GM12878 (cell line): ENCODE data around the gene ZNF709. TPM values are rescaled to one million over a fixed set of nuclear protein-coding genes. Genes with fewer than 3 reads are reported as not detected.

Source experiments
- ATAC-seq: fragments of 200-7000 bp; cut with Tn5 transposase; 3 replicates; pipeline ENCODE4 v1.9.1; 2020; ENCODE audit warnings: mild to moderate bottlenecking, moderate library complexity
- BruUV-seq: library from RNA; stranded (reverse); fragments of 400-500 nt; replicated peaks from 2 replicates; lab custom pipeline; 2021; lab: Mats Ljungman, UMichigan
- CTCF ChIA-PET: fragments of 300-600 bp; sonication (Branson Sonifier 250); formaldehyde crosslinking; extraction: SDS; loops from one replicate; lab custom pipeline; 2021; ENCODE audit warnings: inconsistent platforms; lab: Yijun Ruan, JAX
- POLR2A ChIA-PET: fragments of 350-600 bp; formaldehyde crosslinking; extraction: SDS; loops from one replicate; lab custom pipeline; 2021; ENCODE audit warnings: inconsistent platforms; lab: Charles Lee
- RAD21 ChIA-PET: fragments of 300-600 bp; sonication (Branson Sonifier 250); formaldehyde crosslinking; loops from one replicate; lab custom pipeline; 2023; ENCODE audit warnings: antibody characterized with exemption; ENCODE audit not compliant: unreplicated experiment; lab: Charles Lee
- SMC1A ChIA-PET: fragments of 300-600 bp; sonication (Branson Sonifier 250); formaldehyde crosslinking; loops from one replicate; lab custom pipeline; 2023; ENCODE audit not compliant: unreplicated experiment, uncharacterized antibody; lab: Charles Lee
- DNase-seq: peaks from one replicate; pipeline ENCODE4 v3.0.0-alpha.2; 2011; ENCODE audit warnings: low read depth, low spot score
- FAIRE-seq: peaks from 3 replicates; lab custom pipeline; 2011; peaks lifted over from hg19 to GRCh38; lab: Jason Lieb, UNC
- H2AFZ ChIP-seq: 2 replicates; pipeline ENCODE4 v1.6.0; 2011; ENCODE audit warnings: low read depth, low read length, control low read depth; ENCODE audit not compliant: control insufficient read depth
- H3K27ac ChIP-seq: 2 replicates; pipeline ENCODE4 v1.5.1; 2011; ENCODE audit warnings: control low read depth; ENCODE audit not compliant: control insufficient read depth, insufficient read depth
- H3K27me3 ChIP-seq, 2 experiments: replicated peaks in 1 of 2; 2 replicates each; pipeline versions ENCODE4 v1.6.0 to v1.6.1; 2011; ENCODE audit warnings: low read length in 1 of 2; ENCODE audit not compliant: control insufficient read depth in 2 of 2, insufficient read depth in 2 of 2
- H3K36me3 ChIP-seq, 2 experiments: 2 replicates each; pipeline ENCODE4 v1.5.1; 2011; ENCODE audit warnings: low read length in 1 of 2; ENCODE audit not compliant: control insufficient read depth in 2 of 2, insufficient read depth in 2 of 2
- H3K4me1 ChIP-seq: 2 replicates; pipeline ENCODE4 v1.6.1; 2011; ENCODE audit warnings: mild to moderate bottlenecking, low read length, moderate library complexity, mixed read lengths; ENCODE audit not compliant: control insufficient read depth, insufficient read depth
- H3K4me2 ChIP-seq: 2 replicates; pipeline ENCODE4 v1.6.0; 2011; ENCODE audit warnings: control low read depth; ENCODE audit not compliant: control insufficient read depth, insufficient read depth
- H3K4me3 ChIP-seq: fragments of 200-600 bp; sonication (generic); 2 replicates; pipeline ENCODE4 v1.5.1; 2016
- H3K79me2 ChIP-seq: 2 replicates; pipeline ENCODE4 v1.6.0; 2011; ENCODE audit warnings: low read length; ENCODE audit not compliant: control insufficient read depth, insufficient read depth
- H3K9ac ChIP-seq: 2 replicates; pipeline ENCODE4 v1.8.0; 2011; ENCODE audit warnings: low read length, control low read depth, mixed read lengths; ENCODE audit not compliant: control insufficient read depth, insufficient read depth
- H3K9me3 ChIP-seq: replicated peaks from 3 replicates; pipeline ENCODE4 v1.5.1; 2011; ENCODE audit warnings: mild to moderate bottlenecking, low read length; ENCODE audit not compliant: control insufficient read depth, insufficient read depth
- H4K20me1 ChIP-seq: 2 replicates; pipeline ENCODE4 v1.6.0; 2011; ENCODE audit not compliant: control insufficient read depth, insufficient read depth
- CBX3 ChIP-seq: fragments of 200-600 bp; sonication (generic); IDR thresholded peaks from 2 replicates; pipeline ENCODE4 v1.6.1; 2016; ENCODE audit warnings: low read depth, borderline replicate concordance
- CTCF ChIP-seq, 3 experiments: IDR thresholded peaks in 2 of 3; conservative IDR thresholded peaks in 1 of 3; 2 replicates each; pipeline ENCODE4 v1.5.1; 2011; ENCODE audit warnings: low read depth in 3 of 3, low read length in 3 of 3, mild to moderate bottlenecking in 3 of 3, control low read depth in 2 of 3, moderate library complexity in 2 of 3, inconsistent platforms in 1 of 3, mixed read lengths in 1 of 3; ENCODE audit not compliant: control insufficient read depth in 2 of 3, insufficient read depth in 1 of 3; ENCODE audit errors: extremely low read depth in 1 of 3
- NFIC ChIP-seq: IDR thresholded peaks from 2 replicates; pipeline ENCODE4 v1.6.1; 2012; ENCODE audit warnings: low read depth, mild to moderate bottlenecking, inconsistent platforms, low read length, moderate library complexity
- NFXL1 ChIP-seq: fragments of 450-650 bp; IDR thresholded peaks from 2 replicates; pipeline ENCODE4 v1.6.1; 2017; ENCODE audit warnings: antibody characterized with exemption, mild to moderate bottlenecking, borderline replicate concordance
- NFYB ChIP-seq: IDR thresholded peaks from 2 replicates; pipeline ENCODE4 v1.6.1; 2011; ENCODE audit warnings: low read depth, mild to moderate bottlenecking, low read length, improper control_type of control experiment, moderate library complexity; ENCODE audit not compliant: insufficient read depth
- PML ChIP-seq: IDR thresholded peaks from 2 replicates; pipeline ENCODE4 v1.6.1; 2012; ENCODE audit warnings: low read length, inconsistent platforms
- RAD51 ChIP-seq: fragments of 450-650 bp; IDR thresholded peaks from 2 replicates; pipeline ENCODE4 v1.6.1; 2016; ENCODE audit warnings: moderate library complexity, mild to moderate bottlenecking, inconsistent platforms
- RCOR1 ChIP-seq: conservative IDR thresholded peaks from 2 replicates; pipeline ENCODE4 v1.6.1; 2012; ENCODE audit warnings: low read depth, low read length, improper control_type of control experiment
- USF1 ChIP-seq: IDR thresholded peaks from 2 replicates; pipeline ENCODE4 v1.6.1; 2011; ENCODE audit warnings: borderline replicate concordance, low read depth, mild to moderate bottlenecking, moderate library complexity, mixed read lengths, low read length; ENCODE audit not compliant: insufficient read depth; ENCODE audit errors: extremely low read length
- ZNF622 ChIP-seq: fragments of 450-650 bp; IDR thresholded peaks from 2 replicates; pipeline ENCODE4 v1.6.1; 2017; ENCODE audit warnings: mild to moderate bottlenecking, inconsistent platforms
- WGBS: methylation state at CpG from one replicate; pipeline ENCODE4 v1.1.6; 2016; ENCODE audit warnings: low lambda C conversion rate; ENCODE audit not compliant: insufficient replicate concordance, insufficient coverage; ENCODE audit errors: missing lambda C conversion rate; 5-methylcytosine and 5-hydroxymethylcytosine counted together
- in situ Hi-C: fragments of 300-500 bp; cut with MboI; formaldehyde crosslinking; loops from 9 replicates; pipeline ENCODE4 v1.14.3; 2018; ENCODE audit warnings: mixed read lengths
- intact Hi-C: fragments of 100-400 bp; cut with micrococcal nuclease; formaldehyde crosslinking; loops from one replicate; pipeline ENCODE4 v1.14.2; 2022; ENCODE audit not compliant: unreplicated experiment
- polyA plus RNA-seq, 11 experiments: library from polyadenylated mRNA; depleted of rRNA in 4 of 11; unstranded in 6 of 11; stranded (reverse) in 5 of 11; fragments of >200 nt; fragmentation: Nextera tagmentation in 4 of 11; fragmentation: Illumina TruSeq in 1 of 11; extraction: Ambion mirVana in 4 of 11; extraction: Trizol in 1 of 11; gene quantifications; 1 replicate in 1 of 11; 2 replicates in 10 of 11; pipeline versions ENCODE4 v1.2.1 to v1.2.3, GENCODE V29; 2011 to 2016; ENCODE audit warnings: inconsistent platforms in 2 of 11, missing spikeins in 2 of 11, low read depth in 1 of 11
- total RNA-seq, 4 experiments: library from RNA; depleted of rRNA in 3 of 4; stranded (reverse); fragments of >200 nt in 3 of 4; fragmentation: Illumina TruSeq in 1 of 4; extraction: Trizol in 1 of 4; gene quantifications; 2 replicates each; pipeline versions ENCODE4 v1.2.1 to v1.2.3, GENCODE V29; 2013 to 2021
- TF ChIP-seq, protein P1 (sequence below): fragments of 450-650 bp; IDR thresholded peaks from 2 replicates; pipeline ENCODE4 v1.6.1; 2016; ENCODE audit warnings: mild to moderate bottlenecking
- TF ChIP-seq, protein P2 (sequence below): fragments of 450-650 bp; IDR thresholded peaks from 2 replicates; pipeline ENCODE4 v1.6.1; 2017; ENCODE audit warnings: low read depth, mild to moderate bottlenecking, moderate library complexity
- TF ChIP-seq, protein P3 (sequence below): IDR thresholded peaks from 2 replicates; pipeline ENCODE4 v1.6.1; 2012; ENCODE audit warnings: low read depth, low read length, improper control_type of control experiment

ZNF709 gene
- total and polyA plus RNA-seq, 10 of the 15 experiments (the other 5 are each of a cell fraction or from before 2014, with no cell fraction given) = 0.27 to 2.5 (median 1.5) TPM

GRCh38 chr19:12495002-12495802 lies 10.6 kb upstream of the ZNF709 start (continued):
- TF ChIP-seq NFIC = no peak
- TF ChIP-seq, protein P1, sequence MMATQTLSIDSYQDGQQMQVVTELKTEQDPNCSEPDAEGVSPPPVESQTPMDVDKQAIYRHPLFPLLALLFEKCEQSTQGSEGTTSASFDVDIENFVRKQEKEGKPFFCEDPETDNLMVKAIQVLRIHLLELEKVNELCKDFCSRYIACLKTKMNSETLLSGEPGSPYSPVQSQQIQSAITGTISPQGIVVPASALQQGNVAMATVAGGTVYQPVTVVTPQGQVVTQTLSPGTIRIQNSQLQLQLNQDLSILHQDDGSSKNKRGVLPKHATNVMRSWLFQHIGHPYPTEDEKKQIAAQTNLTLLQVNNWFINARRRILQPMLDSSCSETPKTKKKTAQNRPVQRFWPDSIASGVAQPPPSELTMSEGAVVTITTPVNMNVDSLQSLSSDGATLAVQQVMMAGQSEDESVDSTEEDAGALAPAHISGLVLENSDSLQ = 0 out of 2 replicates have a peak, but pooled peaks have one; percentile 62
- TF ChIP-seq CTCF (IDR thresholded peaks at IDR 0.05 in 2 of 3, conservative IDR thresholded peaks at IDR 0.05 in 1 of 3; ENCODE audit: control insufficient read depth in 2 of 3, extremely low read depth in 1 of 3, insufficient read depth in 1 of 3, low read depth in 3 of 3, low read length in 3 of 3) = peak; percentile 39 to 57 (median 50); a peak in 4 of 6 replicates

DNA sequence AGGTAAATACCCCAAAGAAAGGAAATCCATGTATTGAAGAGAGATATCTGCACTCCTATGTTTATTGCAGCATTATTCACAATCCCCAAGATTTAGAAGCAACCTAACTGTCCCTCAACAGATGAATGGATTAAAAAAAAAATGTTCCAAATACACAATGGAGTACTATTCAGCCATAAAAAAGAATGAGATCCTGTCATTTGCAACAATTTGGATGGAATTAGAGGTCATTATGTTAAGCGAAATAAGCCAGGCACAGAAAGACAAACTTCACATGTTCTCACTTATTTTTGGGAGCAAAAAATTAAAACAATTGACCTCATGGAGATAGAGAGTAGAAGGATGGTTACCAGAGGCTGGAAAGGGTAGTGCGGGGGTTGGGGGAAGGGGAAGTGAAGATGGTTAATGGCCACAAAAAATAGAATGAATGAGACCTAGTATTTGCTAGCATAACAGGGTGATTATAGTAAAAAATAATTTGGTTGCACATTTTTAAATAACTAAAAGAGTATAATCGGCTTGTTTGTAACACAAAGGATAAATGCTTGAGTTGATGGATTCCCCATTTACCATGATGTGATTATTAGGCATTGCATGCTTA lies 9.7 kb upstream of the ZNF709 start:
- Histone ChIP-seq H3K9me3 (peaks cover 6% of the 10 kb centered on the region; the same call in 2 of the 3 replicates), H3K79me2 (no peaks in the 10 kb centered on the region), H3K4me1 (no peaks in the 10 kb centered on the region), H3K36me3 (no peaks in the 10 kb centered on the region), H4K20me1 (no peaks in the 10 kb centered on the region), H2AFZ (peak overlapping the region; percentile 98; the same call in 1 of the 2 replicates), H3K4me2 (peak overlapping the region; percentile 76), H3K27me3 (no peaks in the 10 kb centered on the region), H3K4me3 (no peak overlapping the region), H3K9ac (no peak overlapping the region), H3K27ac (no peak overlapping the region)
- ChIA-PET SMC1A (interaction anchor here (0.6 to 1.4 kb wide), 3 partner anchors 54 to 315 kb away, joined by 3 to 6 read pairs (median 5); partner anchors contain the start of genes ZNF442 and ZNF443), CTCF (interaction anchor here (0.6 to 1.9 kb wide), 6 partner anchors 12 to 697 kb away, joined by 3 to 5 read pairs (median 4); no protein-coding TSS in a partner anchor), POLR2A (interaction anchor here (1.0 to 1.9 kb wide), 2 partner anchors 11 to 161 kb away, joined by 3 to 12 read pairs; partner anchors contain the start of gene ZNF563), RAD21 (interaction anchor here (1.3 to 1.5 kb wide), 3 partner anchors 12 to 432 kb away, joined by 3 to 5 read pairs (median 5); partner anchors contain the start of gene ZNF563)
- ATAC-seq = no peak
- DNase-seq = no peak
- intact Hi-C loops (no loop called here), in situ Hi-C loops (no loop called here)
- 68% methylated on average over 3 of the region's 3 CpGs for WGBS
- no TSS peak for BruUV-seq
- no peak for FAIRE-seq
- TF ChIP-seq RCOR1 (no peak), RAD51 (no peak), NFXL1 (no peak), NFYB (no peak), CBX3 (no peak), PML (no peak), ZNF622 (no peak), USF1 (no peak)
- TF ChIP-seq, protein P2, sequence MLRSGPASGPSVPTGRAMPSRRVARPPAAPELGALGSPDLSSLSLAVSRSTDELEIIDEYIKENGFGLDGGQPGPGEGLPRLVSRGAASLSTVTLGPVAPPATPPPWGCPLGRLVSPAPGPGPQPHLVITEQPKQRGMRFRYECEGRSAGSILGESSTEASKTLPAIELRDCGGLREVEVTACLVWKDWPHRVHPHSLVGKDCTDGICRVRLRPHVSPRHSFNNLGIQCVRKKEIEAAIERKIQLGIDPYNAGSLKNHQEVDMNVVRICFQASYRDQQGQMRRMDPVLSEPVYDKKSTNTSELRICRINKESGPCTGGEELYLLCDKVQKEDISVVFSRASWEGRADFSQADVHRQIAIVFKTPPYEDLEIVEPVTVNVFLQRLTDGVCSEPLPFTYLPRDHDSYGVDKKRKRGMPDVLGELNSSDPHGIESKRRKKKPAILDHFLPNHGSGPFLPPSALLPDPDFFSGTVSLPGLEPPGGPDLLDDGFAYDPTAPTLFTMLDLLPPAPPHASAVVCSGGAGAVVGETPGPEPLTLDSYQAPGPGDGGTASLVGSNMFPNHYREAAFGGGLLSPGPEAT = no peak
- TF ChIP-seq, protein P3, sequence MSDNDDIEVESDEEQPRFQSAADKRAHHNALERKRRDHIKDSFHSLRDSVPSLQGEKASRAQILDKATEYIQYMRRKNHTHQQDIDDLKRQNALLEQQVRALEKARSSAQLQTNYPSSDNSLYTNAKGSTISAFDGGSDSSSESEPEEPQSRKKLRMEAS = no peak
